ENCODE measurements around the gene RSPH9.

RSPH9 gene

GRCh38 chr6:43621836-43622180 lies 23.0 kb upstream of the RSPH9 start:
- no peak for TF ChIP-seq EZH2phosphoT487 (IDR thresholded peaks at IDR 0.05; ENCODE audit: borderline replicate concordance, low read length)
- TF ChIP-seq, protein P1, sequence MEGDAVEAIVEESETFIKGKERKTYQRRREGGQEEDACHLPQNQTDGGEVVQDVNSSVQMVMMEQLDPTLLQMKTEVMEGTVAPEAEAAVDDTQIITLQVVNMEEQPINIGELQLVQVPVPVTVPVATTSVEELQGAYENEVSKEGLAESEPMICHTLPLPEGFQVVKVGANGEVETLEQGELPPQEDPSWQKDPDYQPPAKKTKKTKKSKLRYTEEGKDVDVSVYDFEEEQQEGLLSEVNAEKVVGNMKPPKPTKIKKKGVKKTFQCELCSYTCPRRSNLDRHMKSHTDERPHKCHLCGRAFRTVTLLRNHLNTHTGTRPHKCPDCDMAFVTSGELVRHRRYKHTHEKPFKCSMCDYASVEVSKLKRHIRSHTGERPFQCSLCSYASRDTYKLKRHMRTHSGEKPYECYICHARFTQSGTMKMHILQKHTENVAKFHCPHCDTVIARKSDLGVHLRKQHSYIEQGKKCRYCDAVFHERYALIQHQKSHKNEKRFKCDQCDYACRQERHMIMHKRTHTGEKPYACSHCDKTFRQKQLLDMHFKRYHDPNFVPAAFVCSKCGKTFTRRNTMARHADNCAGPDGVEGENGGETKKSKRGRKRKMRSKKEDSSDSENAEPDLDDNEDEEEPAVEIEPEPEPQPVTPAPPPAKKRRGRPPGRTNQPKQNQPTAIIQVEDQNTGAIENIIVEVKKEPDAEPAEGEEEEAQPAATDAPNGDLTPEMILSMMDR (IDR thresholded peaks at IDR 0.05; ENCODE audit: low read depth, low read length, poor library complexity, severe bottlenecking) = no peak
- H3K27ac ChIP-seq (ENCODE audit: low read depth, low read length) = no peak overlapping the region
- no peaks in the 10 kb centered on the region for H3K9me3 ChIP-seq (ENCODE audit: control insufficient read depth, insufficient read depth, low read length)
- no peak overlapping the region for H3K4me3 ChIP-seq (ENCODE audit: low read length)
- no peaks in the 10 kb centered on the region; the same call in 1 of the 2 replicates for H3K4me1 ChIP-seq (ENCODE audit: control insufficient read depth, low read length)
- H3K9me2 ChIP-seq (replicated peaks; ENCODE audit: control insufficient read depth, low read length) = no peaks in the 10 kb centered on the region
- peaks cover 75% of the 10 kb centered on the region for H3K36me3 ChIP-seq (ENCODE audit: control insufficient read depth, low read length)
- peaks cover 21% of the 10 kb centered on the region for H3F3A ChIP-seq (ENCODE audit: control insufficient read depth, insufficient read depth)
- H3K79me2 ChIP-seq (ENCODE audit: control insufficient read depth, low read length) = peaks cover 5% of the 10 kb centered on the region
- H3K27me3 ChIP-seq (ENCODE audit: control insufficient read depth, low read length) = no peaks in the 10 kb centered on the region
- no peak overlapping the region for H3K4me2 ChIP-seq (ENCODE audit: low read length)
- H4K20me1 ChIP-seq (ENCODE audit: control insufficient read depth, insufficient read depth, low read depth, low read length) = no peaks in the 10 kb centered on the region

GRCh38 chr6:43622541-43622940 lies 22.3 kb upstream of the RSPH9 start:
- TF ChIP-seq EZH2phosphoT487 (IDR thresholded peaks at IDR 0.05; ENCODE audit: borderline replicate concordance, low read length) = no peak
- TF ChIP-seq, protein P1 (IDR thresholded peaks at IDR 0.05; ENCODE audit: low read depth, low read length, poor library complexity, severe bottlenecking) = no peak
- no peaks in the 10 kb centered on the region for H3K9me2 ChIP-seq (replicated peaks; ENCODE audit: control insufficient read depth, low read length)
- H3K27me3 ChIP-seq (ENCODE audit: control insufficient read depth, low read length) = no peaks in the 10 kb centered on the region
- peaks cover 7% of the 10 kb centered on the region for H3K4me1 ChIP-seq (ENCODE audit: control insufficient read depth, low read length)
- H3K27ac ChIP-seq (ENCODE audit: low read depth, low read length) = no peak overlapping the region
- no peaks in the 10 kb centered on the region for H3K9me3 ChIP-seq (ENCODE audit: control insufficient read depth, insufficient read depth, low read length)
- H3K79me2 ChIP-seq (ENCODE audit: control insufficient read depth, low read length) = peaks cover 12% of the 10 kb centered on the region
- peaks cover 80% of the 10 kb centered on the region for H3K36me3 ChIP-seq (ENCODE audit: control insufficient read depth, low read length)
- peaks cover 21% of the 10 kb centered on the region for H3F3A ChIP-seq (ENCODE audit: control insufficient read depth, insufficient read depth)
- H3K4me2 ChIP-seq (ENCODE audit: low read length) = no peak overlapping the region
- H3K4me3 ChIP-seq (ENCODE audit: low read length) = no peak overlapping the region
- no peaks in the 10 kb centered on the region for H4K20me1 ChIP-seq (ENCODE audit: control insufficient read depth, insufficient read depth, low read depth, low read length)

GRCh38 chr6:43623880-43624785 lies 20.7 kb upstream of the RSPH9 start:
- Histone ChIP-seq H3K4me1 (ENCODE audit: control insufficient read depth, low read length) (peaks cover 12% of the 10 kb centered on the region), H3K4me3 (ENCODE audit: low read length) (no peak overlapping the region), H3K4me2 (ENCODE audit: low read length) (no peak overlapping the region), H3K27me3 (ENCODE audit: control insufficient read depth, low read length) (no peaks in the 10 kb centered on the region), H3K9me2 (replicated peaks; ENCODE audit: control insufficient read depth, low read length) (no peaks in the 10 kb centered on the region), H3F3A (ENCODE audit: control insufficient read depth, insufficient read depth) (peaks cover 17% of the 10 kb centered on the region), H3K27ac (ENCODE audit: low read depth, low read length) (no peak overlapping the region), H4K20me1 (ENCODE audit: control insufficient read depth, insufficient read depth, low read depth, low read length) (no peaks in the 10 kb centered on the region), H3K36me3 (ENCODE audit: control insufficient read depth, low read length) (peaks cover 88% of the 10 kb centered on the region), H3K9me3 (ENCODE audit: control insufficient read depth, insufficient read depth, low read length) (no peaks in the 10 kb centered on the region), H3K79me2 (ENCODE audit: control insufficient read depth, low read length) (peaks cover 24% of the 10 kb centered on the region)
- TF ChIP-seq, protein P1 (IDR thresholded peaks at IDR 0.05; ENCODE audit: low read depth, low read length, poor library complexity, severe bottlenecking) = no peak
- no peak for TF ChIP-seq EZH2phosphoT487 (IDR thresholded peaks at IDR 0.05; ENCODE audit: borderline replicate concordance, low read length)

All from DOHH2 (cell line).